GM18861 (cell line): ENCODE data around the gene CDS2.

Source experiments
- ATAC-seq: cut with Tn5 transposase; IDR thresholded peaks from one replicate; pipeline ENCODE4 v1.9.1; 2021; ENCODE audit not compliant: unreplicated experiment

Gene CDS2

GRCh38 chr20:5150226-5151076 is 23.6 kb downstream of the CDS2 start:
- ATAC-seq = no peak

GRCh38 chr20:5153152-5153467 is 26.3 kb downstream of the CDS2 start:
- ATAC-seq = no peak

- ATAC-seq = no peak
Measured at GRCh38 chr20:5153612-5154542, 27.1 kb downstream of the CDS2 start.

GRCh38 chr20:5154543-5154925 is 27.7 kb downstream of the CDS2 start:
- ATAC-seq = no peak

- ATAC-seq = no peak
Measured at GRCh38 chr20:5155404-5155803, 28.6 kb downstream of the CDS2 start.

- ATAC-seq = no peak
Measured at GRCh38 chr20:5156675-5157448, 30.1 kb downstream of the CDS2 start.

GRCh38 chr20:5159928-5160327 is 33.1 kb downstream of the CDS2 start:
- ATAC-seq = no peak

GRCh38 chr20:5160882-5161281 is 34.1 kb downstream of the CDS2 start:
- ATAC-seq = no peak

- ATAC-seq = no peak
Measured at GRCh38 chr20:5161536-5162164, 34.8 kb downstream of the CDS2 start.

- no peak for ATAC-seq
Measured at GRCh38 chr20:5164645-5165625, 38.1 kb downstream of the CDS2 start.

GRCh38 chr20:5168651-5169396 is 42.0 kb downstream of the CDS2 start:
- no peak for ATAC-seq

- no peak for ATAC-seq
Measured at GRCh38 chr20:5170341-5170740, 43.5 kb downstream of the CDS2 start.

- ATAC-seq = no peak
Measured at GRCh38 chr20:5171064-5171789, 44.4 kb downstream of the CDS2 start.

GRCh38 chr20:5171790-5172164 is 45.0 kb downstream of the CDS2 start:
- no peak for ATAC-seq

GRCh38 chr20:5172167-5172601 is 45.4 kb downstream of the CDS2 start:
- no peak for ATAC-seq

GRCh38 chr20:5172903-5173463 is 46.2 kb downstream of the CDS2 start:
- ATAC-seq = no peak

GRCh38 chr20:5173751-5174150 is 46.9 kb downstream of the CDS2 start:
- ATAC-seq = no peak

- no peak for ATAC-seq
Measured at GRCh38 chr20:5177071-5177470, 50.3 kb downstream of the CDS2 start.
